SK-N-MC (cell line): ENCODE data around the gene CAMK1D.
"Not testable (repeated sequence)": the region's sequence is repeated elsewhere in the genome, so short reads cannot be mapped to it uniquely, and the experiment has no call there.

Source experiments
- DNase-seq: peaks from one replicate; pipeline ENCODE4 v3.0.0-alpha.2; 2011; ENCODE audit warnings: low read depth, low spot score
- H3K27ac ChIP-seq: fragments of 200-600 bp; sonication (generic); 2 replicates; pipeline ENCODE4 v1.5.1; 2016; ENCODE audit warnings: mixed run types
- H3K36me3 ChIP-seq: fragments of 200-600 bp; sonication (generic); 2 replicates; pipeline ENCODE4 v1.6.1; 2017; ENCODE audit warnings: antibody characterized with exemption, low read length, mixed read lengths; ENCODE audit not compliant: insufficient read depth
- H3K4me3 ChIP-seq: fragments of 200-600 bp; sonication (generic); 2 replicates; pipeline ENCODE4 v1.5.1; 2016
- H3K9ac ChIP-seq: fragments of 200-600 bp; sonication (generic); 2 replicates; pipeline ENCODE4 v1.8.0; 2017; ENCODE audit warnings: mixed run types, mixed read lengths; ENCODE audit not compliant: insufficient read length
- H3K9me3 ChIP-seq: fragments of 200-600 bp; sonication (generic); 2 replicates; pipeline ENCODE4 v1.6.1; 2017; ENCODE audit warnings: low read depth, mild to moderate bottlenecking, antibody characterized with exemption, low read length, moderate library complexity, mixed read lengths
- EZH2 ChIP-seq: fragments of 200-600 bp; sonication (generic); IDR thresholded peaks from one replicate; pipeline ENCODE4 v1.6.1; 2017; ENCODE audit warnings: antibody characterized with exemption
- FOXP2 ChIP-seq: optimal IDR thresholded peaks from 2 replicates; pipeline ENCODE3; 2011; ENCODE audit warnings: mild to moderate bottlenecking, moderate library complexity; ENCODE audit not compliant: insufficient read depth; ENCODE audit errors: extremely low read length, control extremely low read depth
- POLR2AphosphoS5 ChIP-seq: IDR thresholded peaks from 2 replicates; pipeline ENCODE4 v1.6.1; 2012; ENCODE audit warnings: mild to moderate bottlenecking, low read depth, low read length, borderline replicate concordance

Gene CAMK1D

GRCh38 chr10:12357525-12358151, 8.3 kb downstream of the CAMK1D start:
- no peak overlapping the region for H3K9ac ChIP-seq
- no peak for DNase-seq
- TF ChIP-seq POLR2AphosphoS5: no peak
- TF ChIP-seq EZH2: no peak
- TF ChIP-seq FOXP2: no peak
- H3K9me3 ChIP-seq: no peaks in the 10 kb centered on the region
- H3K27ac ChIP-seq: no peak overlapping the region
- no peak overlapping the region for H3K4me3 ChIP-seq
- no peaks in the 10 kb centered on the region for H3K36me3 ChIP-seq

- TF ChIP-seq POLR2AphosphoS5: no peak
- no peak for TF ChIP-seq EZH2
- no peak for TF ChIP-seq FOXP2
- no peak for DNase-seq
- Histone ChIP-seq H3K4me3 (no peak overlapping the region), H3K9me3 (no peaks in the 10 kb centered on the region), H3K36me3 (no peaks in the 10 kb centered on the region), H3K27ac (no peak overlapping the region), H3K9ac (no peak overlapping the region)
Observed at GRCh38 chr10:12358863-12359564, 9.7 kb downstream of the CAMK1D start.

- H3K9ac ChIP-seq: no peak overlapping the region
- H3K27ac ChIP-seq: no peak overlapping the region
- DNase-seq: no peak
- H3K9me3 ChIP-seq: no peaks in the 10 kb centered on the region
- no peak overlapping the region for H3K4me3 ChIP-seq
- no peaks in the 10 kb centered on the region for H3K36me3 ChIP-seq
- TF ChIP-seq FOXP2: no peak
- TF ChIP-seq EZH2: no peak
- no peak for TF ChIP-seq POLR2AphosphoS5
Observed at GRCh38 chr10:12360461-12360860, 11.1 kb downstream of the CAMK1D start.

DNA sequence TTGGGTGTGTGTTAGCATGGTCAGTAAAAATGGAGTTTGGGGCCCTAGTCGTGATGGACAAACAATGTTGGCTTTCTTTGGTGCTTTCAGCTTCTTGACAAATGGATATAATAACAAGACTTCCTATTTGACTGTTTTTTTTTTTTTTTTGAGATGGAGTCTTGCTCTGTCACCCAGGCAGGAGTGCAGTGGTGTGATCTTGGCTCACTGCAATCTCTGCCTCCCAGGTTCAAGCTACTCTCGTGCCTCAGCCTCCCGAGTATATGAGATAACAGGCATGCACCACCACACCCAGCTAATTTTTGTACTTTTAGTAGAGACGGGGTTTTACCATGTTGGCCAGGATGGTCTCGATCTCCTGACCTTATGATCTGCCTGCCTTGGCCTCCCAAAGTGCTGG, 11.8 kb downstream of the CAMK1D start:
- not testable (repeated sequence) for H3K9me3 ChIP-seq, DNase-seq, H3K9ac ChIP-seq, H3K27ac ChIP-seq, H3K4me3 ChIP-seq, H3K36me3 ChIP-seq

DNA sequence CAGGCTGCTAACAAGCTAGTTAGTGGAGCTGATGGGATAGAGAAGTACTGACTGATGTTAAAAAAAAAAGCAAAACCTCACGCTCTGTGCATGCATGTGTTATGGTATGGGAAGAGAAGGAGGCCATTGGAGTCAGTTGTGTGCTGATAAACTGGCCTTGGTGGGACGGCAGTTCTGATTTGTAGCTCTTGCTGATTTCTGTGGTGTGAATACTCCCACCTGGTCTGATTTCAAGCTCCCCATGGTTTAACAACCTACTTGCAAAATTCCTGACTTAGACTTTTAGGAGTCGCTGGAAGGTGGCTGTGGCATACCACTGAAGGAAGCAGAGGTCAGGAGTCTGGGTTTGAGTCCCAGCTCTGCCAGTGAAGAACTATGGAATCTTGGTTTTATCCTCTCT, 15.2 kb downstream of the CAMK1D start:
- no peak for TF ChIP-seq FOXP2
- no peak for TF ChIP-seq EZH2
- no peak for TF ChIP-seq POLR2AphosphoS5
- Histone ChIP-seq H3K9ac (no peak overlapping the region), H3K9me3 (no peaks in the 10 kb centered on the region), H3K36me3 (no peaks in the 10 kb centered on the region), H3K4me3 (no peak overlapping the region), H3K27ac (no peak overlapping the region)
- DNase-seq: no peak

GRCh38 chr10:12367272-12367671, 17.9 kb downstream of the CAMK1D start:
- Histone ChIP-seq H3K9ac (no peak overlapping the region), H3K27ac (no peak overlapping the region), H3K36me3 (no peaks in the 10 kb centered on the region), H3K4me3 (no peak overlapping the region), H3K9me3 (no peaks in the 10 kb centered on the region)
- no peak for DNase-seq
- TF ChIP-seq POLR2AphosphoS5 (no peak), FOXP2 (no peak), EZH2 (no peak)

- Histone ChIP-seq H3K4me3 (no peak overlapping the region), H3K36me3 (no peaks in the 10 kb centered on the region), H3K27ac (no peak overlapping the region), H3K9ac (no peak overlapping the region), H3K9me3 (no peaks in the 10 kb centered on the region)
- DNase-seq: no peak
- no peak for TF ChIP-seq EZH2
- no peak for TF ChIP-seq POLR2AphosphoS5
- TF ChIP-seq FOXP2: no peak
Observed at GRCh38 chr10:12369982-12370381, 20.6 kb downstream of the CAMK1D start.

DNA sequence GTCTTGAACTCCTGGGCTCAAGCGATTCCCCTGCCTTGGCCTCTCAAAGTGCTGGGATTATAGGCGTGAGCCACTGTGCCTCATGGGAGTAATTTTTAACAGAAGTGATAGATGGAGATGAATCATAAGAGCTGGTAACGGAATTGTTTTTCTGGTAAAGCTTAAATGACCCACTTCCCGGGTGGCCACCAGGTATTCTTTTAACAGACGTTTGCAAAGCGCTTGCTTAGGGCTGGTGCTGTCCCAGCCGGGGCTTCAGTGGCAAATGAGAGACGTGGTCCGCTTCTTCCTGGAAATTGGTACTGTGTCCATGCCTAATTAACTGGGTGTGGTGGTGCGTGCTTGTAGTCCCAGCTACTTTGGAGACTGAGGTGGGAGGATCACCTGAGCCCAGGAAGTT, 23.5 kb downstream of the CAMK1D start:
- Histone ChIP-seq H3K9ac (no peak overlapping the region), H3K9me3 (no peaks in the 10 kb centered on the region), H3K36me3 (no peaks in the 10 kb centered on the region), H3K4me3 (no peak overlapping the region), H3K27ac (no peak overlapping the region)
- TF ChIP-seq FOXP2 (no peak), EZH2 (no peak), POLR2AphosphoS5 (no peak)
- DNase-seq: no peak

- no peak overlapping the region for H3K9ac ChIP-seq
- H3K27ac ChIP-seq: no peak overlapping the region
- H3K9me3 ChIP-seq: no peaks in the 10 kb centered on the region
- H3K4me3 ChIP-seq: no peak overlapping the region
- DNase-seq: no peak
- H3K36me3 ChIP-seq: no peaks in the 10 kb centered on the region
- no peak for TF ChIP-seq POLR2AphosphoS5
- no peak for TF ChIP-seq EZH2
- TF ChIP-seq FOXP2: no peak
Observed at GRCh38 chr10:12375076-12375504, 25.7 kb downstream of the CAMK1D start.
